ENCODE results near the gene ZDHHC14.
"Not testable (repeated sequence)": the region's sequence is repeated elsewhere in the genome, so short reads cannot be mapped to it uniquely, and the experiment has no call there.

ZDHHC14 gene

GRCh38 chr6:157381631-157382621, 936 bp downstream of the ZDHHC14 start:
- DNase-seq: peak; percentile 54

- no peak for DNase-seq
Observed at GRCh38 chr6:157382821-157383220, 1.8 kb downstream of the ZDHHC14 start.

- no peak for DNase-seq
Observed at GRCh38 chr6:157383471-157383870, 2.5 kb downstream of the ZDHHC14 start.

GRCh38 chr6:157384962-157385361, 4.0 kb downstream of the ZDHHC14 start:
- not testable (repeated sequence) for DNase-seq

GRCh38 chr6:157385482-157385881, 4.5 kb downstream of the ZDHHC14 start:
- DNase-seq: no peak

GRCh38 chr6:157386023-157386422, 5.0 kb downstream of the ZDHHC14 start:
- no peak for DNase-seq

- DNase-seq: no peak
Observed at GRCh38 chr6:157386454-157386853, 5.5 kb downstream of the ZDHHC14 start.

GRCh38 chr6:157388924-157389323, 7.9 kb downstream of the ZDHHC14 start:
- DNase-seq: no peak

GRCh38 chr6:157390273-157391060, 9.5 kb downstream of the ZDHHC14 start:
- DNase-seq: no peak

GRCh38 chr6:157392927-157393668, 12.1 kb downstream of the ZDHHC14 start:
- no peak for DNase-seq

- no peak for DNase-seq
Observed at GRCh38 chr6:157393669-157394327, 12.8 kb downstream of the ZDHHC14 start.

- DNase-seq: not testable (repeated sequence)
Observed at GRCh38 chr6:157395199-157395598, 14.2 kb downstream of the ZDHHC14 start.

- no peak for DNase-seq
Observed at GRCh38 chr6:157396026-157396425, 15.0 kb downstream of the ZDHHC14 start.

GRCh38 chr6:157397660-157398059, 16.7 kb downstream of the ZDHHC14 start:
- DNase-seq: no peak

- no peak for DNase-seq
Observed at GRCh38 chr6:157398151-157398550, 17.2 kb downstream of the ZDHHC14 start.

GRCh38 chr6:157400676-157401075, 19.7 kb downstream of the ZDHHC14 start:
- no peak for DNase-seq

- no peak for DNase-seq
Observed at GRCh38 chr6:157401734-157402338, 20.8 kb downstream of the ZDHHC14 start.

GRCh38 chr6:157402996-157403685, 22.2 kb downstream of the ZDHHC14 start:
- no peak for DNase-seq

- DNase-seq: no peak
Observed at GRCh38 chr6:157403686-157404051, 22.7 kb downstream of the ZDHHC14 start.

- DNase-seq: no peak
Observed at GRCh38 chr6:157405986-157406385, 25.0 kb downstream of the ZDHHC14 start.

- no peak for DNase-seq
Observed at GRCh38 chr6:157406661-157407060, 25.7 kb downstream of the ZDHHC14 start.
